Neural progenitor cell (in vitro differentiated cells): ENCODE data around the gene SLC17A7. TPM values are rescaled to one million over a fixed set of nuclear protein-coding genes. Genes with fewer than 3 reads are reported as not detected.
"Not testable (repeated sequence)": the region's sequence is repeated elsewhere in the genome, so short reads cannot be mapped to it uniquely, and the experiment has no call there.

ENCODE experiments used
- DNase-seq: peaks from one replicate; pipeline ENCODE4 v3.0.0-alpha.2; 2016; ENCODE audit warnings: low spot score
- H2AFZ ChIP-seq: fragments of 200-600 bp; sonication (generic); replicated peaks from 2 replicates; pipeline ENCODE4 v1.6.1; 2016; ENCODE audit warnings: antibody characterized with exemption
- H3F3A ChIP-seq: fragments of 200-600 bp; sonication (generic); 2 replicates; pipeline ENCODE4 v1.6.1; 2016; ENCODE audit warnings: antibody characterized with exemption, low read depth
- H3K27ac ChIP-seq: fragments of 200-600 bp; sonication (generic); 2 replicates; pipeline ENCODE4 v1.5.1; 2016; ENCODE audit warnings: mild to moderate bottlenecking
- H3K27me3 ChIP-seq: fragments of 200-600 bp; sonication (generic); 2 replicates; pipeline ENCODE4 v1.6.1; 2016; ENCODE audit warnings: mild to moderate bottlenecking, moderate library complexity
- H3K36me3 ChIP-seq: fragments of 200-600 bp; sonication (generic); 2 replicates; pipeline ENCODE4 v1.5.1; 2016
- H3K4me1 ChIP-seq: fragments of 200-600 bp; sonication (generic); 2 replicates; pipeline ENCODE4 v1.6.1; 2016; ENCODE audit warnings: mixed run types
- H3K4me2 ChIP-seq: fragments of 200-600 bp; sonication (generic); 2 replicates; pipeline ENCODE4 v1.6.1; 2016
- H3K4me3 ChIP-seq: fragments of 200-600 bp; sonication (generic); 2 replicates; pipeline ENCODE4 v1.5.1; 2016
- H3K79me2 ChIP-seq: fragments of 200-600 bp; sonication (generic); 2 replicates; pipeline ENCODE4 v1.6.1; 2016; ENCODE audit warnings: low read depth
- H3K9ac ChIP-seq: fragments of 200-600 bp; sonication (generic); 2 replicates; pipeline ENCODE4 v1.6.1; 2016
- H3K9me3 ChIP-seq: fragments of 200-600 bp; sonication (generic); 2 replicates; pipeline ENCODE4 v1.5.1; 2016; ENCODE audit warnings: low read depth
- H4K20me1 ChIP-seq: fragments of 200-600 bp; sonication (generic); 2 replicates; pipeline ENCODE4 v1.6.1; 2016; ENCODE audit warnings: low read depth
- H3K27ac Mint-ChIP-seq: 3 replicates; pipeline ENCODE4 v1.8.0; 2021; ENCODE audit warnings: mixed read lengths
- H3K27me3 Mint-ChIP-seq: 2 replicates; pipeline ENCODE4 v1.8.0; 2022; ENCODE audit warnings: low read depth, mild to moderate bottlenecking, inconsistent platforms, moderate library complexity, mixed read lengths; ENCODE audit not compliant: insufficient read depth
- H3K36me3 Mint-ChIP-seq: 3 replicates; pipeline ENCODE4 v1.8.0; 2021; ENCODE audit warnings: mixed read lengths
- H3K4me1 Mint-ChIP-seq: 3 replicates; pipeline ENCODE4 v1.8.0; 2021; ENCODE audit warnings: mixed read lengths
- H3K4me3 Mint-ChIP-seq: 3 replicates; pipeline ENCODE4 v1.8.0; 2021; ENCODE audit warnings: mild to moderate bottlenecking, moderate library complexity, mixed read lengths
- H3K9me3 Mint-ChIP-seq: 3 replicates; pipeline ENCODE4 v1.8.0; 2020; ENCODE audit warnings: mixed read lengths
- CTCF ChIP-seq: fragments of 200-600 bp; sonication (generic); IDR thresholded peaks from 2 replicates; pipeline ENCODE4 v1.5.1; 2017; ENCODE audit warnings: antibody characterized with exemption, mild to moderate bottlenecking
- EZH2 ChIP-seq: fragments of 200-600 bp; sonication (generic); IDR thresholded peaks from 2 replicates; pipeline ENCODE4 v1.6.1; 2017; ENCODE audit warnings: antibody characterized with exemption, mild to moderate bottlenecking, moderate library complexity
- EZH2phosphoT487 ChIP-seq: fragments of 200-600 bp; sonication (generic); IDR thresholded peaks from 2 replicates; pipeline ENCODE4 v1.6.1; 2017; ENCODE audit warnings: antibody characterized with exemption
- total RNA-seq: library from RNA; depleted of rRNA; stranded (reverse); fragments of >200 nt; gene quantifications from 2 replicates; pipeline ENCODE4 v1.2.3, GENCODE V29; 2015; ENCODE audit warnings: low replicate concordance

SLC17A7 gene
- total RNA-seq, 1 donor from 2014 or later: 1.4 TPM

GRCh38 chr19:49444100-49444700, 2.9 kb upstream of the SLC17A7 start:
- H3K4me3 ChIP-seq, H3K4me2 ChIP-seq, H3K9me3 Mint-ChIP-seq, DNase-seq, H3K9me3 ChIP-seq, H3K4me1 ChIP-seq, H3K36me3 ChIP-seq, H3K27ac Mint-ChIP-seq, H3K79me2 ChIP-seq, H3K36me3 Mint-ChIP-seq, H3K27ac ChIP-seq, H3K9ac ChIP-seq, H2AFZ ChIP-seq: not testable (repeated sequence)
- Histone ChIP-seq H3K27me3 (peaks cover 35% of the 10 kb centered on the region), H4K20me1 (peaks cover 11% of the 10 kb centered on the region), H3F3A (peaks cover 54% of the 10 kb centered on the region)
- Mint-ChIP-seq H3K4me3 (peak overlapping the region; percentile 85), H3K27me3 (peaks cover 41% of the 10 kb centered on the region), H3K4me1 (peaks cover 21% of the 10 kb centered on the region)
- peak; percentile 11 for TF ChIP-seq EZH2

GRCh38 chr19:49443366-49444099, 2.2 kb upstream of the SLC17A7 start:
- no peak overlapping the region for H3K27ac ChIP-seq
- H3K27me3 Mint-ChIP-seq: peaks cover 47% of the 10 kb centered on the region
- peak; percentile 99 for DNase-seq

GRCh38 chr19:49442771-49443365, 1.5 kb upstream of the SLC17A7 start:
- H3K27ac ChIP-seq: no peak overlapping the region
- Mint-ChIP-seq H3K27ac (no peak overlapping the region), H3K9me3 (no peaks in the 10 kb centered on the region), H3K27me3 (peaks cover 49% of the 10 kb centered on the region), H3K4me1 (peaks cover 18% of the 10 kb centered on the region), H3K36me3 (no peaks in the 10 kb centered on the region), H3K4me3 (peak overlapping the region; percentile 85)
- no peaks in the 10 kb centered on the region for H3K79me2 ChIP-seq
- peak overlapping the region; percentile 78 for H2AFZ ChIP-seq
- H3K27me3 ChIP-seq: peaks cover 48% of the 10 kb centered on the region
- peaks cover 6% of the 10 kb centered on the region for H4K20me1 ChIP-seq
- DNase-seq: peak; percentile 99
- no peak for TF ChIP-seq CTCF
- no peak for TF ChIP-seq EZH2
- no peak for TF ChIP-seq EZH2phosphoT487
- H3K4me2 ChIP-seq: peak overlapping the region; percentile 79
- peaks cover 49% of the 10 kb centered on the region for H3F3A ChIP-seq
- H3K9ac ChIP-seq: no peak overlapping the region
- H3K36me3 ChIP-seq: no peaks in the 10 kb centered on the region
- H3K4me1 ChIP-seq: peaks cover 8% of the 10 kb centered on the region
- no peaks in the 10 kb centered on the region for H3K9me3 ChIP-seq
- peak overlapping the region; percentile 59 for H3K4me3 ChIP-seq

More at GRCh38 chr19:49443366-49444099, 2.2 kb upstream of the SLC17A7 start:
- H3K4me1 ChIP-seq: peaks cover 8% of the 10 kb centered on the region
- H3K79me2 ChIP-seq: no peaks in the 10 kb centered on the region
- H3K9me3 Mint-ChIP-seq: no peaks in the 10 kb centered on the region
- H3K4me3 Mint-ChIP-seq: peak overlapping the region; percentile 85
- H3K27me3 ChIP-seq: peaks cover 42% of the 10 kb centered on the region
- H3F3A ChIP-seq: peaks cover 53% of the 10 kb centered on the region
- no peak overlapping the region for H3K9ac ChIP-seq
- no peaks in the 10 kb centered on the region for H3K9me3 ChIP-seq
- peaks cover 4% of the 10 kb centered on the region for H3K36me3 Mint-ChIP-seq
- no peak overlapping the region for H3K27ac Mint-ChIP-seq
- H3K4me1 Mint-ChIP-seq: peaks cover 19% of the 10 kb centered on the region
- H4K20me1 ChIP-seq: peaks cover 10% of the 10 kb centered on the region
- no peaks in the 10 kb centered on the region for H3K36me3 ChIP-seq
- H3K4me3 ChIP-seq: peak overlapping the region; percentile 59
- peak overlapping the region; percentile 78 for H2AFZ ChIP-seq
- TF ChIP-seq CTCF (peak; percentile 74), EZH2phosphoT487 (no peak)
- H3K4me2 ChIP-seq: peak overlapping the region; percentile 79
